Esophagus squamous epithelium (tissue), 5 donors: Measurements from ENCODE around the gene TATDN2. TPM values are rescaled to one million over a fixed set of nuclear protein-coding genes. Genes with fewer than 3 reads are reported as not detected.

Experiments
- DNase-seq: peaks from one replicate; lab custom pipeline; 2025; lab: John Stamatoyannopoulos, UW
- H3K27ac ChIP-seq, 4 donors: fragments of 200-600 bp; sonication (generic); one replicate each; pipeline ENCODE4 v1.5.1; 2016 to 2019; ENCODE audit warnings: mild to moderate bottlenecking in 1 of 4
- H3K27me3 ChIP-seq, 4 donors: fragments of 200-600 bp; sonication (generic); 1 replicate in 3 of 4; 2 replicates in 1 of 4; pipeline versions ENCODE4 v1.5.1 to v1.6.0; 2017 to 2021; ENCODE audit warnings: antibody characterized with exemption in 1 of 4
- H3K36me3 ChIP-seq, 3 donors: fragments of 200-600 bp; sonication (generic); one replicate each; pipeline ENCODE4 v1.5.1; 2016 to 2019
- H3K4me1 ChIP-seq, 3 donors: fragments of 200-600 bp; sonication (generic); one replicate each; pipeline ENCODE4 v1.5.1; 2017 to 2019
- H3K4me3 ChIP-seq, 4 donors: fragments of 200-600 bp; sonication (generic); 1 replicate in 3 of 4; 2 replicates in 1 of 4; pipeline ENCODE4 v1.5.1; 2016 to 2019; ENCODE audit warnings: mild to moderate bottlenecking in 2 of 4, moderate library complexity in 1 of 4
- H3K9me3 ChIP-seq, 3 donors: fragments of 200-600 bp; sonication (generic); one replicate each; pipeline ENCODE4 v1.5.1; 2016 to 2019
- POLR2A ChIP-seq, 4 donors: fragments of 450-650 bp; IDR thresholded peaks; one replicate each; pipeline ENCODE4 v1.6.1; 2017; ENCODE audit warnings: antibody characterized with exemption in 4 of 4, mild to moderate bottlenecking in 4 of 4, moderate library complexity in 3 of 4
- WGBS, 2 donors: methylation state at CpG; one replicate each; pipeline ENCODE4 v1.1.5; 2018; 5-methylcytosine and 5-hydroxymethylcytosine counted together
- intact Hi-C: fragments of 100-400 bp; cut with DNase I; formaldehyde crosslinking; loops from one replicate; pipeline ENCODE4 v1.15.0; 2022
- total RNA-seq, 4 donors: library from RNA; depleted of rRNA; stranded (reverse); fragments of >200 nt; gene quantifications; one replicate each; pipeline ENCODE4 v1.1.0, GENCODE V29; 2016
- TF ChIP-seq, protein P1 (sequence below), 6 experiments: fragments of 450-650 bp in 4 of 6; fragments of 200-600 bp in 2 of 6; sonication (generic) in 2 of 6; IDR thresholded peaks; one replicate each; pipeline ENCODE4 v1.5.1; 2016 to 2019; ENCODE audit warnings: antibody characterized with exemption in 6 of 6, mild to moderate bottlenecking in 4 of 6, moderate library complexity in 4 of 6
- donor health status: DM: yes; HTN: yes; CAD: no.

Gene TATDN2
- total RNA-seq, 4 donors from 2014 or later, result 12.6 to 20.6 (median 17.1) TPM

DNA sequence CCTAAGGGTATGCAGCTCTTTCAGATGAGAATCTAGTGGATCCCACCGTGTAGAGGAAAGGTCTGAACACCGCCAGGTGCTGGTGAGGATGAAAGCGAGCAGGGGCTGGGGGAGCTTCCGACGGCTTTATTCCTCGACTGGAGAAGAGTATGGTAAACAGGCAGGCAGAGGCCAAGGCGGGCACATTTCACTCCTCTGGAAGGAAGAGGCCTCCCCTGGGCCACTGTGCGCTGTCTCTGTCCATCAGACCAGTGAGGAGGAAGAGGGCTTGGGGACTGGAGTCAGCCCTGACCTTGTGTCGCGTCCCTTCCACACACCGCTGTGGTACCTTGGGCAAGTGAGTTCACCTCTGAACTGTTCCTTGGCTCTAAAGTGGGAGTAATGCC lies 40.3 kb downstream of the TATDN2 start:
- peaks cover 3 to 40% (median 8%) of the 10 kb centered on the region in 3 donors for H3K36me3 ChIP-seq
- peaks cover 0 to 43% (median 3%) of the 10 kb centered on the region in 3 donors for H3K4me1 ChIP-seq
- 86 to 97% methylated on average over 9 to 11 of the region's 11 CpGs for WGBS, 2 donors
- DNase-seq, result no peak
- no peak overlapping the region for H3K27ac ChIP-seq
- no peak for TF ChIP-seq POLR2A (IDR thresholded peaks at IDR 0.05)
- TF ChIP-seq, protein P1, sequence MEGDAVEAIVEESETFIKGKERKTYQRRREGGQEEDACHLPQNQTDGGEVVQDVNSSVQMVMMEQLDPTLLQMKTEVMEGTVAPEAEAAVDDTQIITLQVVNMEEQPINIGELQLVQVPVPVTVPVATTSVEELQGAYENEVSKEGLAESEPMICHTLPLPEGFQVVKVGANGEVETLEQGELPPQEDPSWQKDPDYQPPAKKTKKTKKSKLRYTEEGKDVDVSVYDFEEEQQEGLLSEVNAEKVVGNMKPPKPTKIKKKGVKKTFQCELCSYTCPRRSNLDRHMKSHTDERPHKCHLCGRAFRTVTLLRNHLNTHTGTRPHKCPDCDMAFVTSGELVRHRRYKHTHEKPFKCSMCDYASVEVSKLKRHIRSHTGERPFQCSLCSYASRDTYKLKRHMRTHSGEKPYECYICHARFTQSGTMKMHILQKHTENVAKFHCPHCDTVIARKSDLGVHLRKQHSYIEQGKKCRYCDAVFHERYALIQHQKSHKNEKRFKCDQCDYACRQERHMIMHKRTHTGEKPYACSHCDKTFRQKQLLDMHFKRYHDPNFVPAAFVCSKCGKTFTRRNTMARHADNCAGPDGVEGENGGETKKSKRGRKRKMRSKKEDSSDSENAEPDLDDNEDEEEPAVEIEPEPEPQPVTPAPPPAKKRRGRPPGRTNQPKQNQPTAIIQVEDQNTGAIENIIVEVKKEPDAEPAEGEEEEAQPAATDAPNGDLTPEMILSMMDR (IDR thresholded peaks at IDR 0.05), result no peak
- intact Hi-C loops, result no loop called here
- no peaks in the 10 kb centered on the region for H3K27me3 ChIP-seq
- no peak overlapping the region for H3K4me3 ChIP-seq
- no peaks in the 10 kb centered on the region for H3K9me3 ChIP-seq

DNA sequence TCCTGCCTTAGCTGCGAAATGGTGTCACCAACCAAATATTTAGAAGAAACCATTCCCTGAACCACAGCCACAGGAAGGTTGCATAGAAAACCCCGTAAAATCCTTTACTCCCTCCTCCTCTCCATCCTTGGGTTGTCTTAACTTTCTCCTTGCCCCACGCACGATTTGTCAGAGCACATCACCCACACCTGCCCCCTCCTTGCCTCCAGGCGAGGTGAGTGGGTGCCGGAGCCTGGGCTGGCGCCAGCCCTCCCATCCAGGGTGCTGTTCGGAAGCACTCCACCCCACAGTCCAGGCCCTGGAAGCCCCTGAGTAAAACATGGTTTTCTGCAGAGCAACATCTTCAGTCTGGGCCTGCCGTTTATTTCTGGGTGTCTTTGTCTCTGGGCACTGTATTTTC lies 40.8 kb downstream of the TATDN2 start:
- no peak for DNase-seq
- H3K4me1 ChIP-seq, result peaks cover 0 to 37% (median 0%) of the 10 kb centered on the region in 3 donors
- H3K9me3 ChIP-seq, result no peaks in the 10 kb centered on the region
- intact Hi-C loops, result no loop called here
- H3K27ac ChIP-seq, result no peak overlapping the region
- H3K4me3 ChIP-seq, result no peak overlapping the region
- TF ChIP-seq POLR2A (IDR thresholded peaks at IDR 0.05), result no peak
- TF ChIP-seq, protein P1 (IDR thresholded peaks at IDR 0.05), result no peak
- no peaks in the 10 kb centered on the region for H3K27me3 ChIP-seq
- WGBS, 2 donors, result 66 to 75% methylated on average over 7 to 9 of the region's 9 CpGs
- peaks cover 3 to 40% (median 8%) of the 10 kb centered on the region in 3 donors for H3K36me3 ChIP-seq

GRCh38 chr3:10289787-10290355 lies 41.6 kb downstream of the TATDN2 start:
- intact Hi-C loops, result no loop called here
- peaks cover 0 to 29% (median 0%) of the 10 kb centered on the region in 3 donors for H3K4me1 ChIP-seq
- no peak overlapping the region for H3K27ac ChIP-seq
- DNase-seq, result no peak
- 78% methylated on average over 3 of the region's 9 CpGs; no CpG with 5 or more reads in 1 of the 2 donors for WGBS, 2 donors
- H3K4me3 ChIP-seq, result no peak overlapping the region
- H3K36me3 ChIP-seq, result peaks cover 3 to 40% (median 8%) of the 10 kb centered on the region in 3 donors
- H3K9me3 ChIP-seq, result no peaks in the 10 kb centered on the region
- no peaks in the 10 kb centered on the region for H3K27me3 ChIP-seq
- TF ChIP-seq, protein P1 (IDR thresholded peaks at IDR 0.05), result no peak
- no peak for TF ChIP-seq POLR2A (IDR thresholded peaks at IDR 0.05)

- no peak for DNase-seq
- Histone ChIP-seq H3K27me3 (no peaks in the 10 kb centered on the region), H3K4me1 (peaks cover 0 to 22% (median 0%) of the 10 kb centered on the region in 3 donors), H3K36me3 (peaks cover 8 to 47% (median 8%) of the 10 kb centered on the region in 3 donors), H3K4me3 (no peak overlapping the region), H3K27ac (no peak overlapping the region), H3K9me3 (no peaks in the 10 kb centered on the region)
- TF ChIP-seq, protein P1 (IDR thresholded peaks at IDR 0.05), result no peak
- TF ChIP-seq POLR2A (IDR thresholded peaks at IDR 0.05), result no peak
- intact Hi-C loops, result no loop called here
- 82 to 84% methylated on average over 11 to 13 of the region's 18 CpGs for WGBS, 2 donors
Observed at GRCh38 chr3:10290481-10291176, 42.4 kb downstream of the TATDN2 start.

- no peak for DNase-seq
- Histone ChIP-seq H3K9me3 (no peaks in the 10 kb centered on the region), H3K27me3 (no peaks in the 10 kb centered on the region), H3K27ac (no peak overlapping the region), H3K4me3 (no peak overlapping the region), H3K4me1 (peaks cover 0 to 12% (median 0%) of the 10 kb centered on the region in 3 donors), H3K36me3 (peaks cover 6 to 55% (median 8%) of the 10 kb centered on the region in 3 donors)
- intact Hi-C loops, result no loop called here
- 90 to 91% methylated on average over 5 to 6 of the region's 6 CpGs for whole genome bisulfite sequencing, 2 donors
- no peak for TF ChIP-seq POLR2A (IDR thresholded peaks at IDR 0.05)
- TF ChIP-seq, protein P1 (IDR thresholded peaks at IDR 0.05), result no peak
Observed at GRCh38 chr3:10291641-10292040, 43.4 kb downstream of the TATDN2 start.
